Pancreas (tissue), 10 donors: ENCODE results near the gene NETO2. TPM values are rescaled to one million over a fixed set of nuclear protein-coding genes. Genes with fewer than 3 reads are reported as not detected.

Experiments
- ATAC-seq, 4 donors: fragments of 200-7000 bp; cut with Tn5 transposase; one replicate each; pipeline versions ENCODE4 v1.8.0 to v1.9.1; 2020; ENCODE audit warnings: mild to moderate bottlenecking in 4 of 4, moderate library complexity in 4 of 4
- DNase-seq, 6 donors: peaks; one replicate each; pipeline ENCODE4 v3.0.0-alpha.2; 2020
- FAIRE-seq: peaks from 2 replicates; lab custom pipeline; 2012; peaks lifted over from hg19 to GRCh38; lab: Jason Lieb, UNC
- H3K27ac ChIP-seq, 4 donors: fragments of 200-600 bp; sonication (generic); 1 replicate in 3 of 4; 2 replicates in 1 of 4; pipeline versions ENCODE4 v1.5.0 to v1.8.0; 2020
- H3K27me3 ChIP-seq, 4 donors: fragments of 200-600 bp; one replicate each; pipeline ENCODE4 v1.8.0; 2021
- H3K36me3 ChIP-seq, 3 donors: fragments of 200-600 bp; sonication (generic) in 1 of 3; one replicate each; pipeline versions ENCODE4 v1.5.0 to v1.8.0; 2020 to 2021
- H3K4me1 ChIP-seq, 3 donors: fragments of 200-600 bp; one replicate each; pipeline ENCODE4 v1.8.0; 2021
- H3K4me3 ChIP-seq, 4 donors: fragments of 200-600 bp; sonication (generic) in 2 of 4; one replicate each; pipeline versions ENCODE4 v1.5.0 to v1.8.0; 2020 to 2021
- H3K9me3 ChIP-seq, 4 donors: fragments of 200-600 bp; one replicate each; pipeline ENCODE4 v1.8.0; 2021
- WGBS, 2 donors: extraction: QIAGEN DNeasy Blood & Tissue Kit; methylation state at CpG; one replicate each; pipeline ENCODE4 v1.1.7; 2013; 5-methylcytosine and 5-hydroxymethylcytosine counted together
- intact Hi-C, 3 donors: fragments of 100-400 bp; cut with DNase I; formaldehyde crosslinking; loops; one replicate each; pipeline versions ENCODE4 v1.11.1 to v1.14.2; 2022
- polyA plus RNA-seq, 2 donors: library from polyadenylated mRNA; stranded (reverse); fragments of 200-250 nt; gene quantifications; one replicate each; pipeline ENCODE4 v1.2.3, GENCODE V29; 2013
- total RNA-seq, 6 donors: library from RNA; stranded (reverse); fragmentation: NEBNext Ultra II Directional in 4 of 6; extraction: Animal tissue kit (Norgen Biotek cat#: 25700) in 4 of 6; gene quantifications; one replicate each; pipeline versions ENCODE4 v1.2.1 to v1.2.4, GENCODE V29; 2021 to 2023
- TF ChIP-seq, protein P1 (sequence below), 4 donors: fragments of 200-600 bp; sonication (generic) in 3 of 4; IDR thresholded peaks; one replicate each; pipeline versions ENCODE4 v1.5.0 to v1.8.0; 2021; ENCODE audit warnings: antibody characterized with exemption in 4 of 4
- donor health status: healthy with polysubstance abuse.
- donor health status: DM: no; HTN: no; CAD: no; lungs with moderate emphysema.
- donor health status: DM: no; HTN: no; CAD: no.
- donor health status: control.
- donor health status: control.
- donor health status: Bipolar disorder and iron deficiency.
- donor health status: DM: yes; HTN: yes; CAD: no.
- donor health status: DM: no; HTN: no; CAD: no.
- donor health status: DM: no; HTN: no; CAD: no.
- donor health status: DM: yes; HTN: yes; CAD: no.

Gene NETO2
- total and polyA plus RNA-seq, 8 donors, result 0.12 to 2.9 (median 0.57) TPM

DNA sequence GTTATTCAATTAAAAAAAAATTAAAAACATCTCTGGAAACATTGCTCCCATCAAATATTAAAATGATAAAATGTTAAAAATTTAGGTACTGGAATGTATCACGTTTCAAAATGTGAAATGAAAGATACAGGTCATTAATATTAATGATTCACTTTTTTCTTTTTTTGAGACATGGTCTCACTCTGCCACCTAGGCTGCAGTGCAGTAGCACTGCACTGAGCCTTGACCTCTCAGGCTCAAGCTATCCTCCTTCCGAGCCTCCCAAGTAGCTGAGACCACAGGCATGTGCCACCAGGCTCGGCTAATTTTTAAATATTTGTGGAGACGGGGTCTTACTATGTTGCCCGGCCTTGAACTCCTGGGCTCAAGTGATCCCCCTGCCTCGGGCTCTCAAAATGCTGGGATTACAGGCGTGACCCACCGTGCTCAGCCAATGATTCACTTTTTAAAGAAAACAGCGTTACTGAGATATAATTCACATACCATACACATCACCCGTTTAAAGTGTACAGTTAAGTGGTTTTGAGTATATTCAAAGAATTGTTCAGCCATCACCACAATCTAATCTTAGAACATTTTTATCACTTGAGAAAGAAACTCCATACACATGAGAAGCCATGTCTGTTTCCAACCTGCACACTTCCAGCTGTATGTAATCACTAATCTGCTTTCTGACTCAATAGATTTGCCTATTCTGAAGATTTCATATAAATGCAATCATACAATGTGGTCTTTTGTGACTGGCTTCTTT lies 19.1 kb upstream of the NETO2 start:
- no peak for FAIRE-seq
- TF ChIP-seq, protein P1, sequence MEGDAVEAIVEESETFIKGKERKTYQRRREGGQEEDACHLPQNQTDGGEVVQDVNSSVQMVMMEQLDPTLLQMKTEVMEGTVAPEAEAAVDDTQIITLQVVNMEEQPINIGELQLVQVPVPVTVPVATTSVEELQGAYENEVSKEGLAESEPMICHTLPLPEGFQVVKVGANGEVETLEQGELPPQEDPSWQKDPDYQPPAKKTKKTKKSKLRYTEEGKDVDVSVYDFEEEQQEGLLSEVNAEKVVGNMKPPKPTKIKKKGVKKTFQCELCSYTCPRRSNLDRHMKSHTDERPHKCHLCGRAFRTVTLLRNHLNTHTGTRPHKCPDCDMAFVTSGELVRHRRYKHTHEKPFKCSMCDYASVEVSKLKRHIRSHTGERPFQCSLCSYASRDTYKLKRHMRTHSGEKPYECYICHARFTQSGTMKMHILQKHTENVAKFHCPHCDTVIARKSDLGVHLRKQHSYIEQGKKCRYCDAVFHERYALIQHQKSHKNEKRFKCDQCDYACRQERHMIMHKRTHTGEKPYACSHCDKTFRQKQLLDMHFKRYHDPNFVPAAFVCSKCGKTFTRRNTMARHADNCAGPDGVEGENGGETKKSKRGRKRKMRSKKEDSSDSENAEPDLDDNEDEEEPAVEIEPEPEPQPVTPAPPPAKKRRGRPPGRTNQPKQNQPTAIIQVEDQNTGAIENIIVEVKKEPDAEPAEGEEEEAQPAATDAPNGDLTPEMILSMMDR (IDR thresholded peaks at IDR 0.05), result no peak
- H3K9me3 ChIP-seq, result no peaks in the 10 kb centered on the region
- intact Hi-C loops, result no loop called here
- no peaks in the 10 kb centered on the region for H3K27me3 ChIP-seq
- H3K36me3 ChIP-seq, result peaks cover 0 to 4% (median 0%) of the 10 kb centered on the region in 3 donors
- ATAC-seq, result no peak
- no peak overlapping the region for H3K27ac ChIP-seq
- 90 to 91% methylated on average over 10 of the region's 10 CpGs for WGBS, 2 donors
- no peaks in the 10 kb centered on the region for H3K4me1 ChIP-seq
- no peak overlapping the region for H3K4me3 ChIP-seq
- DNase-seq, result no peak

DNA sequence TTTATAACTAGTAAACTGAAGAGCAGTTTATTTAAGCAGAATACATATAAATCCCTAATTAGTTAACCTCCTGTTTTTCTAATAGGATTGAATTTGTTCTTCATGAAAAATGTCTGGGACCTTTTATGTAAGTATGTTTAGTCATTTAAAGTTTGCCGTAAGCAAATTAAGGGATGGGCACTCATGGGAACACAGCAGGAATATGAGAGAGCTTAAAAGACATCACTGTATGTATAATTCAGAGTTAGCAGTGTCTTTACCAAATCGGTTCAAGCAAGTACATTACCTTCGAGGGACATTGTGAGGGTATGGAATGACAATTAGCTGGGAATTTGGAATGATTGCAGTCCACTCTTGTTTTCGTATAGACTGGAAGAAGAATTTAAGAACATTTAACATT lies 17.7 kb upstream of the NETO2 start:
- no peak for ATAC-seq

DNA sequence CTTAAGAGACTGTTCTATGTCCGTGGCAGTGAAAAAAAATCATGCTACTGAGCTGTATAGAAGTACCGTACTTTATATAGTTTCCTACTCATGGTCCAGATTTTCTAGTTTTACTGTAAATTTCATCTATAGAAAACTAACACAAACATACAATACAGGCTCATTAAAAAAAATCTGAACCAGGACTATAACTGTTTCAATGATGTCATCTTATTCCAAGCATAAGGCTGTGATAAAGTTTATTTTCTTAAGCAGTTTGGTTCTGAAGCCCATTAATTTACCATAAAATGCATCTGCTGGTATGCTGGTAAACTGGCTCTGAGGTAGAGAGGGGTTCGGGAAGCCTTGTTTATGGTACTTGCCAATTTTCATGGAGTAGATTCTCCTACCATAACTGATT lies 16.7 kb upstream of the NETO2 start:
- DNase-seq, result no peak
- Histone ChIP-seq H3K4me1 (no peaks in the 10 kb centered on the region), H3K4me3 (no peak overlapping the region), H3K27ac (no peak overlapping the region), H3K27me3 (no peaks in the 10 kb centered on the region), H3K36me3 (peaks cover 0 to 6% (median 0%) of the 10 kb centered on the region in 3 donors), H3K9me3 (no peaks in the 10 kb centered on the region)
- ATAC-seq, result no peak
- no peak for FAIRE-seq
- intact Hi-C loops, result no loop called here
- 93 to 94% methylated on average over 3 of the region's 3 CpGs for WGBS, 2 donors
- TF ChIP-seq, protein P1 (IDR thresholded peaks at IDR 0.05), result no peak

More for the DNA sequence above, 17.7 kb upstream of the NETO2 start:
- WGBS, 2 donors, result 92 to 95% methylated on average over 4 of the region's 4 CpGs
- intact Hi-C loops, result no loop called here
- no peak overlapping the region for H3K27ac ChIP-seq
- H3K36me3 ChIP-seq, result peaks cover 0 to 6% (median 0%) of the 10 kb centered on the region in 3 donors
- TF ChIP-seq, protein P1 (IDR thresholded peaks at IDR 0.05), result no peak
- no peaks in the 10 kb centered on the region for H3K9me3 ChIP-seq
- no peak for FAIRE-seq
- no peak overlapping the region for H3K4me3 ChIP-seq
- no peaks in the 10 kb centered on the region for H3K4me1 ChIP-seq
- no peaks in the 10 kb centered on the region for H3K27me3 ChIP-seq
- no peak for DNase-seq

DNA sequence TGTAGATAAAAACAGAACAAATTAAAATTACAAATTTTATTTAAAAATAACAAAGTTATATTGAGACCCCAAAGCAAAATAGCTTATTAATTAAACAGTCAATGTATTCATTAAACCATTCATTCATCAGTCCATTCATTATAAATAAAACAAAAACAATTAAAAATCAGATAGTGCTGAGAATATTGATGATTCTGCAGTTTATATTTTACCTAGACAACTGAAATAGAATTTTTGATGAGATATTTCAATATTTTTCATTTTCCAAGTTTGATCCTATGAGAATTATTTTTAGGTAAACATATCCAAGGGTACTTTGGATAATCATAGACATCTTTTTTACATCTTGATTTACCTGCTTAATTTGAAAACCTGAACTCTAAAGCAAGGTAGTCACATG lies 15.2 kb upstream of the NETO2 start:
- H3K27ac ChIP-seq, result no peak overlapping the region

More for the DNA sequence above, 15.2 kb upstream of the NETO2 start:
- intact Hi-C loops, result no loop called here
- no peaks in the 10 kb centered on the region for H3K4me1 ChIP-seq
- TF ChIP-seq, protein P1 (IDR thresholded peaks at IDR 0.05), result no peak
- H3K27me3 ChIP-seq, result no peaks in the 10 kb centered on the region
- no peak for FAIRE-seq
- DNase-seq, result no peak
- no peak for ATAC-seq
- H3K4me3 ChIP-seq, result no peak overlapping the region
- H3K36me3 ChIP-seq, result peaks cover 0 to 6% (median 0%) of the 10 kb centered on the region in 3 donors
- no peaks in the 10 kb centered on the region for H3K9me3 ChIP-seq
